GM08714 (cell line): ENCODE measurements around the gene TPRN.

ENCODE experiments used
- H3K4me3 ChIP-seq: fragments of 200-500 bp; sonication (Bioruptor generic); 2 replicates; pipeline ENCODE4 v1.5.1; 2014; ENCODE audit warnings: mild to moderate bottlenecking, low read length, inconsistent platforms
- ZNF274 ChIP-seq: IDR thresholded peaks from 2 replicates; pipeline ENCODE4 v1.6.1; 2012; ENCODE audit warnings: mild to moderate bottlenecking, low read depth, low read length

Gene TPRN

DNA sequence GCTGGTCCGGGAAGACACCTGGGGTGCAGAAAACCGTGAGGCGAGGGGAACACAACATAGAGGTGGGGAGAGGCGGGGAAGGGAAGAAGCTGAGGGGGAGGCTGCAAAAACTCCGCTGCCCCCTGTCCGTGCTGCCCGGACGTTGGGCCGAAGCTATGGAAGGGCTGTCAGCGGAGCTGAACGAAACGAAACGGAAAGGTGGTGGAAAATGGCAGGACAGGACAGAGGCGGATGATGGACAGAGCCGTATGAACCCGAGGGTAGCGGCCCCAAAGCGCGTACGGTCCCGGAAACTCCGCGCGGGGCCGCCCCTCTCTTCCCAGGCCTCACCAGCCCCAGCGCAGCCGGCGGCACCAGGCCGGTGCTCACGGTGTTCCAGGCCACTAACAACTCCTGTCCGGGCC, 12.5 kb downstream of the TPRN start:
- H3K4me3 ChIP-seq, result peak overlapping the region; percentile 80
- no peak for TF ChIP-seq ZNF274

DNA sequence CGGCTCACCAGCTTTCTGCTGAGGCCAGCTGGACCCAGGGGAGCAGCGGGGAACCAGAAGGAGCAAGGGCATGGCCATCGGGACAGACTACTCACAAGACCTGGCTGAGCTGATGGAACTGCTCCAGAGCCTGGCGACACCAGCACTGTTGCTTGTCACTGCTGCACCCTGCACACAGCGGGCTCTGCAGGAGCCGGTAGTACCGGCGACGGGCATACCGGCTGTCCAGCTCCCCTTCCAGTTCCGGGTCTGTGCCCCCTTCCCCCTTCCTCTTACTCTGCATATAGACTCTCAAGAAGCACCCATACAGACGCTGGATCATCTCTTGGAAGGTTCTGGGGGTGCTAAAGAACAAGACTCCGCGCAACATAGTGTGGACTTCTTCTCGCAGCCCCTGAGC, 13.2 kb downstream of the TPRN start:
- TF ChIP-seq ZNF274, result no peak
- peak overlapping the region; percentile 80 for H3K4me3 ChIP-seq

DNA sequence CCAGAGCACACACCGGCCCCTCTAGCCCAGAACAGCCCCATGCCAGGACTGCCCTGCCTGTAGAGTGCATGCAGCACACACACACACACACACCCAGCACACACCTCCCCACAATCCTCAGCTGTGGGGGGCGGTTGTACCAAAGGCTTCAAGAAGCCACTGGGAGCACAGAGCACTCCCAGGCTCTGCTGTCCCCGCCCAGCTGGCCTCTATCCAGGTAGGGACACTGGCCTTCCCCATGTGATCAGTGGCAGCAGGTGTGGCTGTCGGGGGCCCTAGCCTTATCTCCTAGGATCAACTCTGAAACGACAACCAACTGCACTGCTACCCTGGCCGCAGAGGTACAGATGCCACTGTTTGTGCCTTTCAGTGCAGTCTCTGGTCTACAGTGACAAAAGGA, 14.2 kb downstream of the TPRN start:
- TF ChIP-seq ZNF274, result no peak
- no peak overlapping the region for H3K4me3 ChIP-seq

DNA sequence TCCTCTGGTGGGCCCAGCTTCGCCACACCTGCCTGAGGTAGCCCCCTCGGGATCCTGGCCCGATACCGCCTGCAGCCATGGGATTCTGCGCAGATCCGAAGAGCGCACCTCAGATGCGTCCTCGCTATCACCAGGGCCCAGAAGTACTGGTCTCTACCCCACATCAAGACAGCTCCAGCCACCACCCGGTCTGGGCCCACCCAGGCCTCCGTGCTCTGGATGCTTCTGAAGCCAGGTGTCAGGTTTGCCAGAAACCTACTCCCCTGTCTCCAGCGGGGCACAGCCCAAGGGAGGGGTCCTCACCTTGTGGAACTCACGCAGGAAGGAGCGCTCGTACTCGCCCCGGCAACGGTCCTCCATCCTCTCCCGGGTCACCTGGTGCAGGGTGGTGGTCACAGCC, 14.6 kb downstream of the TPRN start:
- no peak overlapping the region for H3K4me3 ChIP-seq
- TF ChIP-seq ZNF274, result no peak

DNA sequence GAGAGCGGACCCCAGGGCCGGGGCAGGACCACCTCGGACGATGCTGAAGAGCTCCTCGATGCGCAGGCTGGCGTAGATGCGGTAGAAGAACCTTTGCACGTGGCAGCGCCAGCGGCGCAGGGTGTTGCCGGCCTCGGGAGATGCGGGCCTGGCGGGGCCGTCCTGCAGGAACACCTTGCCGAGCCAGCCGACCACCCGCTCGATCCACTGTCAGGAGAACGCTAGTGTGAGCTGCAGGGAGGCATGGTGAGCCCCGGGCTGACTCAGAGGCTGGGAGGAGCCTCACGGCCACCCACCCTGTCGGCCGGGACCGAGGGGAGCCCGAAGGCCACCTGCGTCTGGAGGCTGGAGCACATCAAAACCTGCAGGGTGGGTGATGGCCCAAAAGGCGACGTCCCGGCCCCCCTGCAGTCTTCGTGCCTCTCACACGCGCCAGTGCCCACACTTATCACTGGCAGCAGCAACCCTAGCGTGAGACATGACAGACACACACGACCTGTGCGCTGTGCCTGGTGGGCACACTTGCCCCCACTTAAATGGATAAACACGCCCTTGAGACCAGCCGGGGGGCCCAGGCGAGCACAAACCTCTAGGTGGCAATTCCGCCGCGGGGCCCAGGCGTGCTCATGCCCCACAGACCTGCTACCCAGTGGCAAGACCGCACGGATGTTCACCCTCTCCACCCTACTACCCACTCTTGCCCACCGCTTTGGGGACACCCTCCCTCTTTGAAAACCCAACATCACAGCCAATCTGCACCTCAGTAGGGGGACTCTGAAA, 15.5 kb downstream of the TPRN start:
- no peak overlapping the region for H3K4me3 ChIP-seq
- TF ChIP-seq ZNF274, result no peak

DNA sequence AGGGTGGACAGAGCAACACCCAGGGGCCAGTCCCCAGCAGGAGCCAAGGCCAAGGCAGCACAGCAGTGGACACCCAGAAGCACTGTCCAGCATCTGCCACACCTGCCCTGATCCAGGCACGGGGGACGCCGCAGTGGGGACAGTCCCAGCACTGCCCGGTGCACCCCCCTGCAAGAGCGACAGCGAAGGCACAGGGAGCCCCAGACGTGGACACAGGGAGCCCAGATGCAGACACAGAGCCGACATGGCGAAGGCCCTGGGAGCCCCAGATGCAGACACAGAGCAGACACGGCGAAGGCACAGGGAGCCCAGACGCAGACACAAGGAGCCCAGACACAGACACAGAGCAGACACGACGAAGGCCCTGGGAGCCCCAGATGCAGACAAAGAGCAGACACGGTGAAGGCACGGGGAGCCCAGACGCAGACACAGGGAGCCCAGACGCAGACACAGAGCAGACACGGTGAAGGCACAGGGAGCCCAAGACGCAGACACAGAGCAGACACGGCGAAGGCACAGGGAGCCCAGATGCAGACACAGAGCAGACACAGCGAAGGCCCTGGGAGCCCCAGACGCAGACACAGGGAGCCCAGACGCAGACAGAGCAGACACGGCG, 16.5 kb downstream of the TPRN start:
- no peak overlapping the region for H3K4me3 ChIP-seq
- TF ChIP-seq ZNF274, result no peak

DNA sequence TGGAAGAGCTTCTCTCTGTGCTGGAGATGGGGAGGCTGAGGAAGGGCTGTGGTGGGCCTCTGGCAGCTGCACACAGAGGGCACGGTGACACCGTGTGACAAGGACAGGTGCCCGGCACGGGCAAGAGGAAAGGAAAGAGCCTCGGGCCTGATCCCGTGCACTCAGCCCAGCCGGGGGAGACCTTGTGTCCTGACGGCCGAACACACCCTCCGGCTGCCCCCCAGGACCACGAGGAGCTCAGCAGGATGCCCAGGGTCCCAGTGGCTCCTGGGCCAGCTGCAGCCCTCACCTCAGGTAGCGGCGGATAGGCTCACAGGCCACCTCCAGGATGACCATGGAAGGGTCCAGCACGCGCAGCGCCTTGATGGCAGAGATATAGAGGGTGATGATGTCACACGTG, 17.7 kb downstream of the TPRN start:
- no peak for TF ChIP-seq ZNF274
- no peak overlapping the region for H3K4me3 ChIP-seq

DNA sequence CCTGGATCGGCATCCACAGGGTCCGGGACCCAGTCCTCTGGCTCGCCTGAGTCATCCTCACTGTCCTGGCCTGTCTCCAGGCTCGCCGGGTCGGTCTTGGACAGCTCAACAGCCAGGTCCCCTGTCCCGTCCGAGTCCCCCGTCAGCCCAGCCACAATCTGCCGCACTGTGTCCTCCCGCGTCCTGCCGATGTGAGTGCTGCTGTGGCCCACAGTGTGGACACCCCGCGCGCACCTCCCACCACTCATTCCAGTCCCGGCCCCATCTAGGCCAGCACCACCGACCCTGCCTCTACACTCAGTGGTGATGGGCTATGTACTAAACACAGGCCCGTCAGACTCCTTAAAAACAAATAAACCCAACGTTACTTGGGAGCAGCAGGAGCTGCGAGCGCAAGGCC, 18.9 kb downstream of the TPRN start:
- no peak for TF ChIP-seq ZNF274
- H3K4me3 ChIP-seq, result no peak overlapping the region

DNA sequence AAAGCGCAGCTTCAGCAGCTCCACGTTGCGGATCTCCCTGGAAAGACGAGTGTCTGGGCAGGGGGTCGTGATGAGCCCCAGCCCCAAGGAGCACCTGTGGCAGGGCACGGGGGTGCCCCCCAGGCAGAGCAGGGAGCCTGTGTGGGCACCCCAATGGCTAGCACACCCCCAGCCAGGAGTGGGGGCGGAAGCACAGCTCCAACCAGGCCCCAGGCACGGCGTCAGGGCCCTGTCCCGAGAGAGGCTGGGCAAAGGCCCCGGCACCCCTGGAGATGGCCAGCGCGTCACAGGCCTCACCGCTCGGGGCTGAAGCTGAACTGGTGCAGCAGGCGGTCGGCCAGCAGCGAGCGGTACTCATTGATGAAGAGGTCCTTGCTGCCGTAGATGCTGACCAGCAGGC, 20.1 kb downstream of the TPRN start:
- H3K4me3 ChIP-seq, result no peak overlapping the region
- TF ChIP-seq ZNF274, result no peak

DNA sequence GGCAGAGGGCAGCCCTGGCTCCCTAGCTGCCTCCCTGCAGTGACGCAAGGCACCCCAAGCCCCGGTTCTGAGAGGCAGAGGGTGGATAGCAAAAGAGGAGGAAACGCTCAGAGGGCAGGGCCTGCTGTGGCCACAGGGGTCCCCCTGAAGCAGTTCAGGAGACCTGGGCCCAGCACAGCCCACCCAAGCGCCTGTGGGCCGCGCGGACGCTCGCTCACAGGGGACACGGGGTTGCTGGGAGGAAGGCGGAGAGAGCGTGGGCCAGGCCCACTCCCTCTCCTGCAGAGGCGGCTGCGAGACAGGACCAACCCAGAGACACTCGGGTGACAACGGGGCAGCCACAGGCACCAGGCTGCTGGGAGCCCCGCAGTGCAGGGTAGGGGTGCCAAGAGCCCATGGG, 20.8 kb downstream of the TPRN start:
- H3K4me3 ChIP-seq, result no peak overlapping the region
- no peak for TF ChIP-seq ZNF274

DNA sequence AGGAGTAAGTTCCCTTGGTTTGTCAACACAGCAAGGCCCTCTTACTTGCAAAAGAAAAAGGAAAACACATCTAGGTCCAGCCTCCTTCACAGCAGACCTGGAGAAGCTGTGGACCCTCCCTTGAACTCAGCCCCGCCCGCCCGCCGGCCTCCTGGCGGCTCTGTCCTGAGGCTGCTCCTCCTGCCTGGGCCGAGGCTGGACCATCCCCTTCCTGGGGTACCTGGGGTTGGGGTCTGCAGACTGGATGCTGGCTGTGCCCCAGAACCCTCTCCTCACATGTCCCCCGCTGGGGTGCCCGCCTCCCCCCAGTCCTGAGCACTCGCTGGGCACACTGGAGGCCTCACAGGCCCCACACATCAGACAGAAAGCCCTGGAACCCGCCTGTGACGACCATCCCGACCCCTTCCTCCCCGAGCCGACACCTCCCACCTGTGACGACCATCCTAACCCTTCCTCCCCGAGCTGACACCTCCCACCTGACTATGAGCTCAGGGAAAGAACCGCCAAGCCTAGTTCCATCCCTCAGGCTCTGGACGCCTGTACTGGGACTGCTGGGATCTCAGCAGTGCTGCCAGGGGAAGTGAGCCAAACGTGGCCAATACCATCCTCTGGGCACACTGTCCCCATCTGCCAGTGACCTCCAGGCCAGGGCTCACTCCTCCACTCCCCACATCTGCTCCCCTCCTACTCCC, 21.5 kb downstream of the TPRN start:
- no peak overlapping the region for H3K4me3 ChIP-seq
- TF ChIP-seq ZNF274, result no peak

DNA sequence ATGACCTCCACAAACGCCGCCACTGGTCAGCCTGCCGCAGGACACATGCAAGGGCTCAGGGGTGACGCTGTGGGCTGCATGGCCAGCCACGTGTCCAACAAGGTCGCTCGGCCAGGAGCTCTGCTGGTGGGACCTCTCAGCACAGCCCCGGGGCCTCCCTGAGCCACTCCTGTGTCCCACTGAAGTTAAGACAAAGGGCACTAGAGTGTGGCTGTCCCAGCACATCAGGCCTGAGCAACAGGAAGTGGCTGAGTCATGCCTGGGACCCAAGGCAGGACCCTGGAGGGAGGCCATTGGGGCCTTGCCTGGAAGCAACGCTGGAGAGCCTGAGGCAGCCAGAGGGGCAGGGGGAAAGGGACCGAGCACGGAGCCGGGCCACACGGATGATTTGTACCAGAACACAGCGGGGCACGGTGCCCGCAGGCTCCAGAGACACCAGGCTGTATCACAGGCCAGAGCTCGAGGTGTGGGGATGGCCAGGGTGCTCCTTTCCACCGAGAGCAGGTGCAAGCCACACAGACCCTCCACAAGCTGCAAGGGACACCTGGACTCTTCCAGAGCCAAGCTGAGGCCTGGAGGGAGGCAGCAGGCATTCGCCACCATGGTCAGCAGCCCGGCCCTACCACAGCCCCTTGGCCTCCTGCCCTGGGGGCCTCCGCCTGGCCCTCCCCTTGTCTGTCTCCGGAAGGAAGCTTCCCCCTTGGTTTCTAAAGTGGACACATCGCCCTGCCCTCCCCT, 22.2 kb downstream of the TPRN start:
- no peak for TF ChIP-seq ZNF274
- no peak overlapping the region for H3K4me3 ChIP-seq

DNA sequence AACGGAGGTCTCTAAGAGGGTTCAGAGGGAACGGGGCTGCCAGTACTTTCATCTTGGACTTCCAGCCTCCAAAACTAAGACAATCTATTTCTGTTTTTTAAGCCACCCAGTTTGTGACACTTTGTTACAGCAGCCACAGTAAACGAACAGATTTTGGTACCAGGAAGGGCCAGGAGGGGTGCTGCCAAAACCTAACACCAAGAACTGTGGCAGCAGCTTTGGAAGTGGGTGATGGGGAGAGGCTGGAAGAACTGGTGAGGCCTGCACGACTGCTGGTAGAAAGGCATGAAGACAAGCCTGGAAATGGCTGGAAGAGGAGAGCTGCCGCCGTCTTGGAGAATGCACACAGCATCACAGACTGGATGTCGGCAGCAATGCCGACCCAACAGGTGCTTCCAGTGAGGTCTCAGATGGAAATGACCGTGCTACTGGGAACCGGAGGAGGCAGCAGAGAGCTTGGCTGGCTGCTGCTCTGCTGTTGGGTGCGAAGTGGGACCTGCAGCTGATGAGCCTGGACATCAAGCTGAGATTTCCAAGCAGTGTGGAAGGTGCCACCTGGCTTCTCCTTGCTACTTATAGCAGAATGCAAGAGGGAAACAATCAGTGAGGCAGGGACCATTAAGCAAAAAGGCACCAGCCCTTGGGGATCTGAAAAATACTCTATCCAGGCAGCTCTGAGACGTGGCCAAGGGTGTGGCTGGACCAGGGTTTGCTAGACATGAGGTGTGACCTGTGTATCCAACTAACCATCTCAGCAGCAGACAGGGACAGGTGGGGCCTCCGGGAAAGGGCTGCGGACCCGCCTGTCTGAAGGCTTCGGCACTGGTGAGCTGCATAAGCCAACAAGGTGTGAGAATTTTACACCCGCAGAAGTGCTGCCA, 24.0 kb downstream of the TPRN start:
- no peak overlapping the region for H3K4me3 ChIP-seq
- no peak for TF ChIP-seq ZNF274
